ENCODE results near the gene HK1. TPM values are rescaled to one million over a fixed set of nuclear protein-coding genes. Genes with fewer than 3 reads are reported as not detected.

HK1 gene
- total RNA-seq, result 24.3 and 31.1 TPM in 2 replicates
- 42.5 and 55.4 TPM in 2 replicates for polyA plus RNA-seq

- no peak within 1 kb of the TSS for H3K4me2 ChIP-seq
- no peaks in the 10 kb centered on the region for H3K79me2 ChIP-seq
- no peaks in the 10 kb centered on the region for H3K9me3 ChIP-seq (ENCODE audit: low read depth)
- H4K20me1 ChIP-seq (ENCODE audit: insufficient read depth, poor library complexity, severe bottlenecking), result no peaks in the 10 kb centered on the region
- H3K27ac ChIP-seq, result no peak within 1 kb of the TSS
- H3K9me2 ChIP-seq (replicated peaks; ENCODE audit: insufficient read depth), result no peaks in the 10 kb centered on the region
- no peak within 1 kb of the TSS for H2AFZ ChIP-seq
- TF ChIP-seq, protein P1, sequence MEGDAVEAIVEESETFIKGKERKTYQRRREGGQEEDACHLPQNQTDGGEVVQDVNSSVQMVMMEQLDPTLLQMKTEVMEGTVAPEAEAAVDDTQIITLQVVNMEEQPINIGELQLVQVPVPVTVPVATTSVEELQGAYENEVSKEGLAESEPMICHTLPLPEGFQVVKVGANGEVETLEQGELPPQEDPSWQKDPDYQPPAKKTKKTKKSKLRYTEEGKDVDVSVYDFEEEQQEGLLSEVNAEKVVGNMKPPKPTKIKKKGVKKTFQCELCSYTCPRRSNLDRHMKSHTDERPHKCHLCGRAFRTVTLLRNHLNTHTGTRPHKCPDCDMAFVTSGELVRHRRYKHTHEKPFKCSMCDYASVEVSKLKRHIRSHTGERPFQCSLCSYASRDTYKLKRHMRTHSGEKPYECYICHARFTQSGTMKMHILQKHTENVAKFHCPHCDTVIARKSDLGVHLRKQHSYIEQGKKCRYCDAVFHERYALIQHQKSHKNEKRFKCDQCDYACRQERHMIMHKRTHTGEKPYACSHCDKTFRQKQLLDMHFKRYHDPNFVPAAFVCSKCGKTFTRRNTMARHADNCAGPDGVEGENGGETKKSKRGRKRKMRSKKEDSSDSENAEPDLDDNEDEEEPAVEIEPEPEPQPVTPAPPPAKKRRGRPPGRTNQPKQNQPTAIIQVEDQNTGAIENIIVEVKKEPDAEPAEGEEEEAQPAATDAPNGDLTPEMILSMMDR (IDR thresholded peaks at IDR 0.05; ENCODE audit: poor library complexity), result no peak
- TF ChIP-seq EZH2 (IDR thresholded peaks at IDR 0.05; ENCODE audit: borderline replicate concordance) (no peak), EZH2phosphoT487 (IDR thresholded peaks at IDR 0.05; ENCODE audit: low read depth, severe bottlenecking, unreplicated experiment) (no peak)
- H3K36me3 ChIP-seq (replicated peaks; ENCODE audit: insufficient read depth, low read depth), result no peaks in the 10 kb centered on the region
- DNase-seq (ENCODE audit: low spot score), result no peak
- whole genome bisulfite sequencing (ENCODE audit: low lambda C conversion rate, missing lambda C conversion rate), result 67% methylated on average over 11 of the region's 11 CpGs
- no peak within 1 kb of the TSS for H3K4me3 ChIP-seq
- H3K27me3 ChIP-seq, result no peaks in the 10 kb centered on the region
- H3K4me1 ChIP-seq (ENCODE audit: insufficient read depth), result no peaks in the 10 kb centered on the region
Observed at GRCh38 chr10:69278446-69278963, at the start of gene HK1. Gene HK1 (plus strand): TSS chr10:69278496.

- no peaks in the 10 kb centered on the region for H3K36me3 ChIP-seq (replicated peaks; ENCODE audit: insufficient read depth, low read depth)
- peak overlapping the region; percentile 45 for H3K4me2 ChIP-seq
- H2AFZ ChIP-seq, result no peak overlapping the region
- H4K20me1 ChIP-seq (ENCODE audit: insufficient read depth, poor library complexity, severe bottlenecking), result no peaks in the 10 kb centered on the region
- no peaks in the 10 kb centered on the region for H3K79me2 ChIP-seq
- H3K4me3 ChIP-seq, result no peak overlapping the region
- H3K27me3 ChIP-seq, result no peaks in the 10 kb centered on the region
- no peak for TF ChIP-seq EZH2phosphoT487 (IDR thresholded peaks at IDR 0.05; ENCODE audit: low read depth, severe bottlenecking, unreplicated experiment)
- TF ChIP-seq, protein P1 (IDR thresholded peaks at IDR 0.05; ENCODE audit: poor library complexity), result no peak
- TF ChIP-seq EZH2 (IDR thresholded peaks at IDR 0.05; ENCODE audit: borderline replicate concordance), result no peak
- 75% methylated on average over 8 of the region's 8 CpGs for WGBS (ENCODE audit: low lambda C conversion rate, missing lambda C conversion rate)
- DNase-seq (ENCODE audit: low spot score), result no peak
- H3K9me3 ChIP-seq (ENCODE audit: low read depth), result no peaks in the 10 kb centered on the region
- peaks cover 6% of the 10 kb centered on the region for H3K4me1 ChIP-seq (ENCODE audit: insufficient read depth)
- no peaks in the 10 kb centered on the region for H3K9me2 ChIP-seq (replicated peaks; ENCODE audit: insufficient read depth)
- H3K27ac ChIP-seq, result peak overlapping the region; percentile 93
Observed at GRCh38 chr10:69229616-69229916, 48.7 kb upstream of the HK1 start.

GRCh38 chr10:69230128-69230527, 48.2 kb upstream of the HK1 start:
- no peak overlapping the region for H3K4me2 ChIP-seq
- H3K27ac ChIP-seq, result peak overlapping the region; percentile 93
- H3K9me3 ChIP-seq (ENCODE audit: low read depth), result no peaks in the 10 kb centered on the region
- WGBS (ENCODE audit: low lambda C conversion rate, missing lambda C conversion rate), result 79% methylated on average over 5 of the region's 5 CpGs
- no peaks in the 10 kb centered on the region for H3K79me2 ChIP-seq
- no peaks in the 10 kb centered on the region for H3K27me3 ChIP-seq
- no peak overlapping the region for H2AFZ ChIP-seq
- no peak for DNase-seq (ENCODE audit: low spot score)
- no peaks in the 10 kb centered on the region for H3K9me2 ChIP-seq (replicated peaks; ENCODE audit: insufficient read depth)
- TF ChIP-seq EZH2phosphoT487 (IDR thresholded peaks at IDR 0.05; ENCODE audit: low read depth, severe bottlenecking, unreplicated experiment) (no peak), EZH2 (IDR thresholded peaks at IDR 0.05; ENCODE audit: borderline replicate concordance) (no peak)
- TF ChIP-seq, protein P1 (IDR thresholded peaks at IDR 0.05; ENCODE audit: poor library complexity), result no peak
- no peaks in the 10 kb centered on the region for H3K36me3 ChIP-seq (replicated peaks; ENCODE audit: insufficient read depth, low read depth)
- H3K4me1 ChIP-seq (ENCODE audit: insufficient read depth), result peaks cover 6% of the 10 kb centered on the region
- H3K4me3 ChIP-seq, result no peak overlapping the region
- no peaks in the 10 kb centered on the region for H4K20me1 ChIP-seq (ENCODE audit: insufficient read depth, poor library complexity, severe bottlenecking)

DNA sequence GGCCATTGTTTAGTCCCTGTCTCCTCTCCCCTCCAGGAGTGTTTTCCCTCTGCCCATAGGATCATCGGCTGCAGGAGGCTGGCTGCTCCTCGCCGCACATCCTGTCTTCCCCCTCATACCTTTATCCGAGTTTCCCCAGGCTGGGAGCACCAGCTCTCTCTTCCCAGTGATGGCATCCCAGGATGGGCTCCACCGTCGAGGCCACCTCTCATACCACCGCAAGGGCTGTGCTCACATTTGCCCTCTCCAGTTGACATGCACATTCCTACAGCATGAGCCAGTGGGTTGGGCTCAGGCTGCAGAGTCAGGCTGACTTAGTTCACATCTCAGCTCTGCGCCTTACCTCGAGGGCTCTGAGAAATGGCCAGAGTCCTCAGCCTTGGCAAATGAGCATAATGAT, 46.0 kb upstream of the HK1 start:
- H3K9me3 ChIP-seq (ENCODE audit: low read depth), result no peaks in the 10 kb centered on the region
- DNase-seq (ENCODE audit: low spot score), result peak; percentile 62
- no peaks in the 10 kb centered on the region for H3K79me2 ChIP-seq
- no peak overlapping the region for H3K27ac ChIP-seq
- H4K20me1 ChIP-seq (ENCODE audit: insufficient read depth, poor library complexity, severe bottlenecking), result no peaks in the 10 kb centered on the region
- no peaks in the 10 kb centered on the region for H3K36me3 ChIP-seq (replicated peaks; ENCODE audit: insufficient read depth, low read depth)
- H3K4me3 ChIP-seq, result no peak overlapping the region
- TF ChIP-seq, protein P1 (IDR thresholded peaks at IDR 0.05; ENCODE audit: poor library complexity), result no peak
- no peak for TF ChIP-seq EZH2phosphoT487 (IDR thresholded peaks at IDR 0.05; ENCODE audit: low read depth, severe bottlenecking, unreplicated experiment)
- TF ChIP-seq EZH2 (IDR thresholded peaks at IDR 0.05; ENCODE audit: borderline replicate concordance), result no peak
- H3K4me1 ChIP-seq (ENCODE audit: insufficient read depth), result peaks cover 6% of the 10 kb centered on the region
- WGBS (ENCODE audit: low lambda C conversion rate, missing lambda C conversion rate), result 64% methylated on average over 9 of the region's 9 CpGs
- no peaks in the 10 kb centered on the region for H3K27me3 ChIP-seq
- no peaks in the 10 kb centered on the region for H3K9me2 ChIP-seq (replicated peaks; ENCODE audit: insufficient read depth)
- H2AFZ ChIP-seq, result no peak overlapping the region
- H3K4me2 ChIP-seq, result no peak overlapping the region

Measured in hepatocyte (in vitro differentiated cells).